ENCODE data around the gene OCA2.

GRCh38 chr15:27851858-27852210, 247.3 kb downstream of the OCA2 start:
- TF ChIP-seq CTCF (IDR thresholded peaks at IDR 0.05) (no peak), POLR2A (IDR thresholded peaks at IDR 0.05) (no peak)

Measured in heart left ventricle (tissue), 13 donors.